ENCODE results near the gene KDM3A.

KDM3A gene

DNA sequence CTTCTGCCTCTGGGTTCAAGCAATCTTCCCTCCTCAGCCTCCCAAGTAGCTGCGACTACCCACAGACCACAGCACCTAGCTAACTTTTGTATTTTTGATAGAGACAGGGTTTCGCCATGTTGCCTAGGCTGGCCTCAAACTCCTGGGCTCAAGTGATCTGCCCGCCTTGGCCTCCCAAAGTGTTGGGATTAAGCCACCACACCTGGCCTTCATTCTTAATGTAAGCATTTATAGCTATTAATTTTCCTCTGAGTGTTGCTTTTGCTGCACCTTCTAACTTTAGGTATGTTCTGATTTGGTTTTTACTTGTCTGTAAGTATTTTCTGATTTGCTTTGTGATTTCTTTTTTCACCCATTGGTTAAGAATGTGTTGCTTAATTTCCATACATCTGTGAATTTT lies 92.4 kb downstream of the KDM3A start:
- H3K9me3 ChIP-seq (ENCODE audit: control insufficient read depth in 1 of 2, low read length in 2 of 2), result peaks cover 4 to 5% of the 10 kb centered on the region in 2 donors
- H3K4me1 ChIP-seq (ENCODE audit: control insufficient read depth in 1 of 2, insufficient read depth in 2 of 2, low read length in 2 of 2), result no peaks in the 10 kb centered on the region
- no peak overlapping the region for H3K4me3 ChIP-seq (ENCODE audit: low read depth in 1 of 2, low read length in 2 of 2)
- no peak overlapping the region for H3K9ac ChIP-seq (ENCODE audit: low read depth in 1 of 2, low read length in 2 of 2)
- peaks cover 3 to 4% of the 10 kb centered on the region in 2 donors for H3K36me3 ChIP-seq (ENCODE audit: control insufficient read depth in 1 of 2, insufficient read depth in 2 of 2, low read length in 2 of 2)
- H3K27ac ChIP-seq (ENCODE audit: low read depth, low read length), result no peak overlapping the region
- no peaks in the 10 kb centered on the region for H3K27me3 ChIP-seq (ENCODE audit: control insufficient read depth in 1 of 2, insufficient read depth in 2 of 2, low read length in 2 of 2)

DNA sequence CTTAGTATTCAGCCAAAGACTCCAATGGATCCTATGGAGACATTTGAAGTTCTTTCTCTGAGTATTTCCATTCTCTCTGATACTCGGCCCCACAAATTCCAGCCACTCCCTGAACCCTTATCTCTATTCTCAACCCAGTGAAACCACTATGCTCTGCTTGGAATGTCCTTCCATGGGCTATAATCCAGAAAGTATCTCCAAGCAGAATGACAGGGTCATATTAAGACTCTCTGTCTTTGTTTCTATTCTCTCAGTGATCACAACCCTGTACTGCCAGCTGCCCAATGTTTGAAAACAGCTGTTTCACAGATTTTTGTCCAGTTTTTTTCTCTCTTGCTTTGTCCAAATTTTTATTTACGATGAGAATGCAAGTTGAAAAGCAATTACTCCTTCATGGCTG lies 100.2 kb downstream of the KDM3A start:
- H3K4me3 ChIP-seq (ENCODE audit: low read depth in 1 of 2, low read length in 2 of 2), result no peak overlapping the region
- no peaks in the 10 kb centered on the region for H3K36me3 ChIP-seq (ENCODE audit: control insufficient read depth in 1 of 2, insufficient read depth in 2 of 2, low read length in 2 of 2)
- H3K27ac ChIP-seq (ENCODE audit: low read depth, low read length), result no peak overlapping the region
- H3K9ac ChIP-seq (ENCODE audit: low read depth in 1 of 2, low read length in 2 of 2), result no peak overlapping the region
- H3K4me1 ChIP-seq (ENCODE audit: control insufficient read depth in 1 of 2, insufficient read depth in 2 of 2, low read length in 2 of 2), result peaks cover 6 to 9% of the 10 kb centered on the region in 2 donors
- no peaks in the 10 kb centered on the region for H3K27me3 ChIP-seq (ENCODE audit: control insufficient read depth in 1 of 2, insufficient read depth in 2 of 2, low read length in 2 of 2)
- H3K9me3 ChIP-seq (ENCODE audit: control insufficient read depth in 1 of 2, low read length in 2 of 2), result peaks cover under 1% of the 10 kb centered on the region in 2 donors
